Coronary artery (tissue), 2 donors: Measurements from ENCODE around the gene OR2H2.

Source experiments
- DNase-seq: peaks from one replicate; pipeline ENCODE4 v3.0.0-alpha.2; 2017; ENCODE audit warnings: low spot score
- H3K27ac ChIP-seq, 2 donors: fragments of 200-600 bp; sonication (generic); one replicate each; pipeline ENCODE4 v1.5.1; 2016 to 2019
- H3K4me3 ChIP-seq: fragments of 200-600 bp; sonication (generic); 2 replicates; pipeline ENCODE4 v1.5.1; 2016; ENCODE audit warnings: mild to moderate bottlenecking, moderate library complexity
- CTCF ChIP-seq: fragments of 200-600 bp; sonication (generic); IDR thresholded peaks from one replicate; pipeline ENCODE4 v1.5.1; 2019; ENCODE audit warnings: antibody characterized with exemption

The OR2H2 gene

DNA sequence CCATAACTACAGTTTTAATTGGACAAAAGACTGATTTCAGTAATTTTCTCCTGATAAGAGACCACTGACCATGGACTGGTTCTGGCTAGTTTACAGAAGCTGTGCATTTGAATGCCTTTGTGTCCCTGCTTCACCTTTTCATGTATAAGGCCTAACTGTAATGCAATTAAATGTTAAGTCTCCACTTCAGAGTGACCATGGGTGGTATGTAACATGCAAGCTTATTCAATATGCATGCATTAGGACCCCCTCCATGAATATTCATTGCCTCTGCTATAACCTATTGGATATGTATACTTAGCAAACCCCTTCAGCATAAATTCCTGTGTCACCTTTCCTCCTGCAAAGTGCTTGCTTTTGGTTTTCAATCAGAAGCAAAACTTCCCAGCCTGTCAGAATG is 27.6 kb upstream of the OR2H2 start:
- no peak for DNase-seq
- no peak for TF ChIP-seq CTCF
- no peak overlapping the region for H3K4me3 ChIP-seq
- no peak overlapping the region for H3K27ac ChIP-seq

- DNase-seq: no peak
- Histone ChIP-seq H3K27ac (no peak overlapping the region), H3K4me3 (no peak overlapping the region)
- no peak for TF ChIP-seq CTCF
Measured at GRCh38 chr6:29558439-29559079, 26.4 kb upstream of the OR2H2 start.

- DNase-seq: no peak
- TF ChIP-seq CTCF: no peak
- Histone ChIP-seq H3K4me3 (no peak within 1 kb of the TSS), H3K27ac (no peak within 1 kb of the TSS)
Measured at GRCh38 chr6:29559524-29560287, 25.2 kb upstream of the OR2H2 start, which contains the start of gene UBD. Gene UBD (minus strand): TSS chr6:29559732. CDS start chr6:29559701, 31 bp downstream.

DNA sequence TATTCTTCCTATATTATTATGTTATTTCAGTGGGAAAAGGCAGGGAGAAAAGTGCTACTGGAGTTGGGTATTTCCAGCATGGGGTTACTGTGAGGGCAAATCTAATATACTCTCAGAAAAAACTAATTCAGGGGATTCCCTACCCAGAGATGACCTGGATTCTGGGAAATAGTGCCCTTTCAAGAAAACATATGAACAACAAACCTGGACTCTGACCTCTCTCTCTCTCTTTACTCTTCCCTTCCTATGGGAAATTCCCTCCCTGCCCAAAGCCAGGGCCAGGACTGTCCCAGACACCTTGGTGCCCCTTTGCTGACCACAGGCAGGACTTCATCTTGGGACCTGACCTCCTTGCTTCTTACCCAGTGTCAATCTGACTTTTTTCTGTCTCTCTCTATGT is 23.8 kb upstream of the OR2H2 start:
- H3K27ac ChIP-seq: no peak overlapping the region
- no peak for TF ChIP-seq CTCF
- DNase-seq: no peak
- no peak overlapping the region for H3K4me3 ChIP-seq

DNA sequence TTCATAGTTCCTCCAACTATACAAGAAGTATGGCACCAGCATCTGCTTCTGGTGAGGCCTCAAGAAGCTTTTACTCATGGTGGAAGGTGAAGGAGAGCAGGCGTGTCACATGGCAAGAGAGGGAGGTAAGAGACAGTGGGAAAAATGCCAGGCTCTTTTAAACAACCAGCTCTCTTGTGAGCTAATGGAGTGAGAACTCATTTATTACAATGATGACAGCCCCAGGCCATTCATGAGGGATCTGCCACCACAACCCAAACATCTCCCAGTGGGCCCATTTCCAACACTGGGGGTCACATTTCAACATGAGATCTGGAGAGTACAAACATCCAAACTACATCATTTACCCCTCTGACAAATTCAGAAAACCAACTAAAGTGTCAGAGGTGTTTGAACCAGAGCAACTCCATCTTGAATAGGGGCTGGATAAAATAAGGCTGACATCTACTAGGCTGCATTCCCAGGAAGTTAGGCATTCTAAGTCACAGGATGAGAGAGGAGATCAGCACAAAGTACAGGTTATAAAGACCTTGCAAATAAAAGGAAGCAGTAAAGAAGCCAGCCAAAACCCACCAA is 23.2 kb upstream of the OR2H2 start:
- no peak overlapping the region for H3K27ac ChIP-seq
- H3K4me3 ChIP-seq: no peak overlapping the region
- no peak for DNase-seq
- TF ChIP-seq CTCF: no peak

- H3K4me3 ChIP-seq: no peak overlapping the region
- TF ChIP-seq CTCF: no peak
- H3K27ac ChIP-seq: no peak overlapping the region
- no peak for DNase-seq
Measured at GRCh38 chr6:29563435-29563965, 21.4 kb upstream of the OR2H2 start.
